Subcutaneous abdominal adipose tissue (tissue), 5 donors: ENCODE measurements around the gene MAP7.

Experiments used
- H3K27ac ChIP-seq: one replicate; pipeline ENCODE4 v1.7.0; 2013; ENCODE audit warnings: low read depth, mild to moderate bottlenecking, inconsistent platforms, low read length, moderate library complexity
- H3K27me3 ChIP-seq, 5 donors: one replicate each; pipeline ENCODE4 v1.7.0; 2013; ENCODE audit warnings: low read length in 5 of 5, inconsistent platforms in 1 of 5; ENCODE audit not compliant: control insufficient read depth in 5 of 5, insufficient read depth in 4 of 5
- H3K36me3 ChIP-seq, 5 donors: one replicate each; pipeline ENCODE4 v1.7.0; 2013; ENCODE audit warnings: low read length in 5 of 5; ENCODE audit not compliant: control insufficient read depth in 5 of 5, insufficient read depth in 5 of 5
- H3K4me1 ChIP-seq, 5 donors: one replicate each; pipeline ENCODE4 v1.7.0; 2013; ENCODE audit warnings: low read length in 5 of 5, mild to moderate bottlenecking in 3 of 5, moderate library complexity in 1 of 5; ENCODE audit not compliant: control insufficient read depth in 5 of 5, insufficient read depth in 5 of 5
- H3K4me3 ChIP-seq, 5 donors: one replicate each; pipeline ENCODE4 v1.7.0; 2013; ENCODE audit warnings: low read length in 5 of 5, low read depth in 1 of 5
- H3K9ac ChIP-seq, 5 donors: one replicate each; pipeline ENCODE4 v1.7.0; 2013; ENCODE audit warnings: low read length in 5 of 5, mild to moderate bottlenecking in 4 of 5, moderate library complexity in 3 of 5
- H3K9me3 ChIP-seq, 5 donors: one replicate each; pipeline ENCODE4 v1.7.0; 2013; ENCODE audit warnings: low read length in 5 of 5; ENCODE audit not compliant: control insufficient read depth in 5 of 5
- donor health status: healthy.
- donor health status: healthy.
- donor health status: healthy.
- donor health status: healthy.
- donor health status: healthy.

MAP7 gene

DNA sequence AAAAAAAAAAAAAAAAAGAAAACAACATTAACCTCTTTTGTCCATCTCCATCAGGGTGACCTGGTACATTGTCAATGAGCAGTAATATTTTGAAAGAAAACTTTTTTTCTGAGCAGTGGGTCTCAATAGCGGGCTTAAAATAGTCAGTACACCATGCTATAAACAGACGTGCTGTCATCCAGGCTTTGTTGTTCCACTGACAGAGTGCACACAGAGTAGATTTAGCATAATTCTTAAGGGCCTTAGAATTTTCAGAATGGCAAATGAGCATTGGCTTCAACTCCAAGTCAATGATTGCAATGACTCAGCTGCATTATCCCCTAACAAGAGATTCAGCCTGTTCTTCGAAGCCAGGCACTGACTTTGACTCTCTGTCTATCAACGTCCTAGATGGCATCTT lies 35.6 kb downstream of the MAP7 start:
- Histone ChIP-seq H3K4me1 (peaks cover 0 to 2% (median 0%) of the 10 kb centered on the region in 5 donors), H3K27ac (no peak overlapping the region), H3K9ac (no peak overlapping the region), H3K9me3 (no peaks in the 10 kb centered on the region), H3K27me3 (no peaks in the 10 kb centered on the region), H3K36me3 (no peaks in the 10 kb centered on the region), H3K4me3 (no peak overlapping the region)

DNA sequence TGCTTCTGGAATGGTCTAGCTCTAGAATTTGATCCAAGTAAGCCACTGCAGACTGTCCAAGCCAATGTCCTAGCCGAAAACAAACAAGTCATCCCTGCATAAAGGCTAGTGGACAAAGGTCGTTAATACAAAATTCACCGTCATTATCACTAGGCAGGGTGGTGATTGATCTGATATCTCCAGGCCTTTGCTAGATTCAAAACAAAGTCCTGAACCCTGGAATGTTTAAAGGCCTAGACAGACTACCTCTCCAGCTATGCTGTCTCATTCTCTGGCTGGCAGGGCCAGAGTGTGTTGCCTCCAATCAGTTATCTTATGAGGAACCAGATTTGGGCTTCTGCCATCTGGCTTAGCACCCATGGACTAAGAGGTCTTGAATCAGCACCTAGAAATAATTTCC lies 38.3 kb downstream of the MAP7 start:
- H3K9ac ChIP-seq = no peak overlapping the region
- no peaks in the 10 kb centered on the region for H3K27me3 ChIP-seq
- H3K4me1 ChIP-seq = peaks cover 0 to 2% (median 0%) of the 10 kb centered on the region in 5 donors
- no peaks in the 10 kb centered on the region for H3K9me3 ChIP-seq
- no peak overlapping the region for H3K27ac ChIP-seq
- no peak overlapping the region for H3K4me3 ChIP-seq
- no peaks in the 10 kb centered on the region for H3K36me3 ChIP-seq

DNA sequence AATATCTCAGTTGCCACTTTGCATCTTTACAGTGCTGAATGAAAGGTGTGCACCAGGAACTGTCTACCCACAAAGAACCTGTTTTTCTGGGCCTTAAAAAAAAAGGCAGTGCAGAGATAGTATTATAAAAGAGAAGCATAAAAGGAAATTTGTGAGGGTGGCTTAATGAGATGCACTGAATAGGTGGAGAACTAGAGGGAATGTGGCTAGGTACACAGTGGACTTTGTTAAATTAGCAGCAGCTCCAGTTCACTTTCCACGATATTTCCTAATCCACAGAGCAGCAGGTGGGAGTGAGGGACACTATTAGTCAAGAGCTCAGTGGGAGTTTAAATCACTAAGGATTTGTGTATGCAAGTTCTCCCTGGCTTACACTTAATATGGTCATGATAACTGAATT lies 38.8 kb downstream of the MAP7 start:
- Histone ChIP-seq H3K9me3 (no peaks in the 10 kb centered on the region), H3K27ac (no peak overlapping the region), H3K4me1 (peaks cover 0 to 2% (median 0%) of the 10 kb centered on the region in 5 donors), H3K4me3 (no peak overlapping the region), H3K27me3 (no peaks in the 10 kb centered on the region), H3K9ac (no peak overlapping the region), H3K36me3 (no peaks in the 10 kb centered on the region)

DNA sequence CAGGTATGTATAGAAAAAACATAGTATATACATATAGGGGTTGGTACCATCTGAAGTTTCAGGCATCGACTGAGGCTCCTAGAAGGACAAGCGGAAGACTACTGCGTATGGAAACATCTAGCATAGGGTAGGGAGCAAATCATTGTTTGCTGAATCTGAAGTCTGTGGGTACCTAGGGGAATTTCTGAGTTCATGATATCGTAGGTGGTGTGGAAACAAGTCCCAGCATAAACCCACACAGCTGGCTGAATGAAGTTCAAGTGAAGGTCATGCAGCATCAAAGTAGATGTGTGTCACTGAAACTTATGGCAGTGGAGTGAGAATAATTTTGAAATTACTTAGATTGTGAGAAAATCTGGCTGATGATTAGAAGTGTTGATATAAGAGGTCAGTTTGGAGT lies 39.4 kb downstream of the MAP7 start:
- no peaks in the 10 kb centered on the region for H3K36me3 ChIP-seq
- H3K4me1 ChIP-seq = peaks cover 0 to 2% (median 0%) of the 10 kb centered on the region in 5 donors
- H3K27ac ChIP-seq = no peak overlapping the region
- no peak overlapping the region for H3K9ac ChIP-seq
- no peaks in the 10 kb centered on the region for H3K9me3 ChIP-seq
- no peak overlapping the region for H3K4me3 ChIP-seq
- H3K27me3 ChIP-seq = no peaks in the 10 kb centered on the region

DNA sequence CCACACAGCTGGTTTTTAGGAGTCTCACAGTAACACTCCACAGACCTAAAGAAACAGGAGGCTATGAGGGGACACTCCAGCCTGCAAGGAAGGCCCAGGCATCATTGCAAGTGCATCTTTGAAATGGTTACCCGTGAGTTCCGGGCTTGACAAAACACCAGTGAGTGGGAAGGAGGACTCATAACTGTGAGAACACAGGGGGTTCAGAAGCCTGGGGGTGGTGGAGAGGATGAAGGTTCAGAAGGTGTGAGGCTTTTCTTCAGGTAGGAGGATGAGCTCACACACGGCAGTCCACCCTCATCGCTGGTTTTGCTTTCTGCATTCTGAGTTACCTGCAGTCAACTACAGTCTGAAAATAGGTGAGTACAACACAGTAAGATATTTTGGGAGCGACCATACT lies 39.9 kb downstream of the MAP7 start:
- Histone ChIP-seq H3K4me1 (peaks cover 0 to 2% (median 0%) of the 10 kb centered on the region in 5 donors), H3K27me3 (no peaks in the 10 kb centered on the region), H3K36me3 (no peaks in the 10 kb centered on the region), H3K27ac (no peak overlapping the region), H3K9ac (no peak overlapping the region), H3K4me3 (no peak overlapping the region), H3K9me3 (no peaks in the 10 kb centered on the region)

DNA sequence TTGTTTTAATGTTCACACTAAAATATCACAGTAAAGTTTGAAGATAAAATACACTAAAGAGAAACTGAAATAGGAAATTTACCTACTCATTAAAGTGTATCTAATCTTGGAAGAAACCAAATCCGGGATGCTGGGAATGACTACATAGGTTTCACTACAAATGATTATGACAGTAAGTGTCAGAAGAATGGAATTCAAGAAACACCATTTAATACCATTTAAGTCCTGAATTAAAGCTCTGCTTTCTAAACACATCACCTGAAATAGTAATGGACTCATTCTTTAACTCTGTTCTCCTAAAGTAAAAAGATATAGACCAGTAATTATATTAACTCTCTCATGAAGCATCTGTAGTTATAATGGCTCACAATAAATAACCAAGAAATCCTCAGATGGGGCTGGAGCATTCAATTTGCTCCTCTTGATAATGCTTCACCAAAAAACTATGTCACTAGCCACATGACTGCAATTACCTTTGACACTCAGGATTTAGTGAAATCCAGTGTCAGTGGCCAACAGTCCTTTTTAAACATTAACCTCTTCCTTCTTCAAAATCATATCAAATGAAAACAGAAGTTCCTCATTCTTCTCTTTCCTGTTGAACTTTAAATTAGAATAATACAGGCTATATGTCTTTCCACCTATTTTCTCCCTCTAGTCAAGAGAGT lies 41.4 kb downstream of the MAP7 start:
- Histone ChIP-seq H3K9ac (no peak overlapping the region), H3K27ac (no peak overlapping the region), H3K27me3 (no peaks in the 10 kb centered on the region), H3K9me3 (no peaks in the 10 kb centered on the region), H3K36me3 (no peaks in the 10 kb centered on the region), H3K4me3 (no peak overlapping the region), H3K4me1 (peaks cover 0 to 2% (median 0%) of the 10 kb centered on the region in 5 donors)

DNA sequence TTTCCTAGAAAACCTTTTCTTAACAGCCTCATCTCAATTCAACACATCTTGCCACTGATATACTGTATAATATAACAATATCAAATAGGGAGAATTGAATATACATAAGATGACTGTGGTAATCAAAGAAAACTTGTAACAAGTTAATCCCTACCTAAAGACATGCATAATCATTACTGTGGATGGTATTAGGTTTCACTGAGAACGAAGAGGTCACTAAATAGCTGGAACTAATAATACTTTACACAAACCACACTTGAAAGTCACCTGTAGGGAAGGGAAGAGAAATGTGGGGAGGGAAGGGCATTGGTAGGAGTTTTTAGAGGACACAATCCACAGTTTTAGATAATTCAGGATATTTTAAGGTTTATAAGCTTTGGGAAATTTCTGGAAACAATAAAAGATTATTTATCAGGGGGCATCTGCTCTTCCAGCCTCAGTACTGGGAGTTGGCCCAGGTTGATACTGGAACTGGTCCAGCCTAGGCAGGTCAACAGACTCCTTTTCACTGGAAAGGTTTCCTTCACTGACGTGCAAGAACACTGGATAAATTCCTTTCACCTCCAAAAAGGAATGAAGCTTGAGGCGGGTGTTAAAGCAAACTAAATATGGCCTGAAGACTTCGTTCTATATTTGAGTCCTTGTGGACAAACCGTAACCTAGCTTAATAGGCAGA lies 44.0 kb downstream of the MAP7 start:
- Histone ChIP-seq H3K9me3 (no peaks in the 10 kb centered on the region), H3K4me3 (no peak overlapping the region), H3K27ac (no peak overlapping the region), H3K9ac (no peak overlapping the region), H3K4me1 (no peaks in the 10 kb centered on the region), H3K27me3 (no peaks in the 10 kb centered on the region), H3K36me3 (no peaks in the 10 kb centered on the region)

DNA sequence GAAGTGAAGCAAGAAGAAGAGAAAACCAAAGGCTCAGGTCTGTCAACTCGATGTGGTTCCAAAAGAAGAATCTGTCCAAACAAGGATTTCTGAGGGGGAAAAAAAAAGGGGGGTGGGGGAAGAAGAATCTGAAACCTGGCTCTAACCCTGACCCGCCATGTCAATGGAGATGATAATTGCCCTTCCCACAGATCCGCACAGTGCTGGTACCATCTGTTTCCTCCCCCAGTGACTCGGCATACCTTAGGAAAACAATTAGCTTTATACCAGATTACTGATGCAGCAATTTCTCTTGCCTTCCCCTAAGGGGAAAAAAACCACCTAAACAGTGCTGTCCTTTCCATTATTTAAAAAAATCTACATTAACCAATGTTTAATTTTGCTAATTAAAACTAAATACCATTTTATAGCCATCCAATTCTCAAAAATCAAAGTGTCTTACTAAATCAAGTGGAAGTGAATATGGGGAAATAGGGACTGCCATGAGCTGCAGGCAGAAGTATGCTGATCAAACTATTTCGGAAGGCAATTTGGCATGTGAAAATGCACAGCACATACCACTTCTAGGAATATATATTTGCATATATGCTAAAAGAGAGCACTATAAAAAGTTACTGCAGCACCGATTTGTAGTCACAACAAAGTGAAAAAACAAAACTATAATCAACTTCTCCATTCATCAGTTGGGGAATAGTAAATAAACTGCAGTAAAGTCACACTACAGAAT lies 46.8 kb downstream of the MAP7 start:
- Histone ChIP-seq H3K4me3 (no peak overlapping the region), H3K9ac (no peak overlapping the region), H3K4me1 (no peaks in the 10 kb centered on the region), H3K9me3 (no peaks in the 10 kb centered on the region), H3K36me3 (no peaks in the 10 kb centered on the region), H3K27me3 (no peaks in the 10 kb centered on the region), H3K27ac (no peak overlapping the region)

DNA sequence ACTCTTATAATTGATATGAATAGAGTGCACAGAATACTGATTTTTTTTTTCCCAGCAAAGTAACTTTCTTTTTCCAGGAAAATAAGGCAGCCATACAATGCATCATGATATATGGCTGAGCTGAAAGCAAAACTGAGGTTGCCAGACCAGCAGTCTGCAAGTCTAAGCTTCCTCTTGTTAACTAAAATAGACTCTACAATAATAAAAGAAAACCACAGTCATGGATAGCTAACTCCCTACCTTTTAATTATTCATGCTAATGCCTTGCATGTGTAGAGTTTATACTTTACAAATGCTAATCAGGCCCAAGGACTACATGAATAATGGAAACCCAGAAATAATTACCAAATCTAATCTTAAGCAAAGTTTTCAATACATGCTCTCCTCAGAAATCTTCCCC lies 47.4 kb downstream of the MAP7 start:
- no peak overlapping the region for H3K9ac ChIP-seq
- no peaks in the 10 kb centered on the region for H3K9me3 ChIP-seq
- no peaks in the 10 kb centered on the region for H3K4me1 ChIP-seq
- no peak overlapping the region for H3K4me3 ChIP-seq
- H3K27ac ChIP-seq = no peak overlapping the region
- H3K27me3 ChIP-seq = no peaks in the 10 kb centered on the region
- no peaks in the 10 kb centered on the region for H3K36me3 ChIP-seq

DNA sequence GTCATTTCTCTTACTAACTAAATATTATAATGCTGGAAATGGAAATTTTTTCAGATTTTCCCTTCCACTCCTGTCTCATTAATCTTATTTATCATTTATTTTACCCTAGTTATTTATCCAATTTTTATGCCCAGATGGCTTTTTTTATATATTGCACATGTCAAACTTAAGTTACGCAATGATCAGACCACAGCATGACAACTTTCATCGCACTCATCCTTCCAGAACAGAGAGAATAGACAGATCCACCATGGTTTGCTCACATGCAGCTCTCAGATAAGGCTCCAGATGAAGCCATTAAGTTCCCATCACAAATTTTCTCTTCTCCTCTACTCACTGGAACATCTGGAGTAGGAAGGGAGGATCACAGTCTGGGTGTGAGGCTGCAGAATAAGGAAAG lies 48.7 kb downstream of the MAP7 start:
- H3K9me3 ChIP-seq = no peaks in the 10 kb centered on the region
- H3K27ac ChIP-seq = no peak overlapping the region
- H3K36me3 ChIP-seq = no peaks in the 10 kb centered on the region
- no peaks in the 10 kb centered on the region for H3K27me3 ChIP-seq
- no peaks in the 10 kb centered on the region for H3K4me1 ChIP-seq
- H3K9ac ChIP-seq = no peak overlapping the region
- no peak overlapping the region for H3K4me3 ChIP-seq
